HPDE6-E6E7 (cell line): Measurements from ENCODE around the gene MEGF11.

Experiments
- DNase-seq: peaks from one replicate; pipeline ENCODE4 v3.0.0; 2011; ENCODE audit warnings: missing footprints; ENCODE audit errors: extremely low spot score

The MEGF11 gene

GRCh38 chr15:65918357-65918920 is 335.1 kb downstream of the MEGF11 start:
- DNase-seq, result no peak

DNA sequence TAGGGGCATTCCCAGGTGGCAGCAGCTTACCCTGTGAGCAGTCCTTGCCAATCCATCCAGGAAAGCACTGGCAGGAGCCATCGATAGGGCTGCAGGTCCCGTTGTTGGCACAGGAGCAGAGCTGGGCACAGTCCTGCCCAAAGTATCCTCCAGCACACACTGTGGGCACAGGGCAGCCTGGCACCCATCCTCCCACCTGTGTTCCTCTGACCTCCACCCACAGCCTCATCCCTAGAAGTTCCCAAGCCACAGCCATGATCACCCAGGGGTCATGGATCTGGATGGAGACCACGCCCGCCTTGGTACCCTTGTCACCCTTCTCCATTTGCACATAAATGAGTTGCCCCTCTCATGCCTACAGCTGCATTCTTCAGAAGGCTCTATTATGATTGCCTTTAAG is 335.6 kb downstream of the MEGF11 start:
- DNase-seq, result no peak

GRCh38 chr15:65917407-65917756 is 336.2 kb downstream of the MEGF11 start:
- DNase-seq, result no peak

GRCh38 chr15:65916664-65917406 is 336.7 kb downstream of the MEGF11 start:
- DNase-seq, result peak; percentile 52

DNA sequence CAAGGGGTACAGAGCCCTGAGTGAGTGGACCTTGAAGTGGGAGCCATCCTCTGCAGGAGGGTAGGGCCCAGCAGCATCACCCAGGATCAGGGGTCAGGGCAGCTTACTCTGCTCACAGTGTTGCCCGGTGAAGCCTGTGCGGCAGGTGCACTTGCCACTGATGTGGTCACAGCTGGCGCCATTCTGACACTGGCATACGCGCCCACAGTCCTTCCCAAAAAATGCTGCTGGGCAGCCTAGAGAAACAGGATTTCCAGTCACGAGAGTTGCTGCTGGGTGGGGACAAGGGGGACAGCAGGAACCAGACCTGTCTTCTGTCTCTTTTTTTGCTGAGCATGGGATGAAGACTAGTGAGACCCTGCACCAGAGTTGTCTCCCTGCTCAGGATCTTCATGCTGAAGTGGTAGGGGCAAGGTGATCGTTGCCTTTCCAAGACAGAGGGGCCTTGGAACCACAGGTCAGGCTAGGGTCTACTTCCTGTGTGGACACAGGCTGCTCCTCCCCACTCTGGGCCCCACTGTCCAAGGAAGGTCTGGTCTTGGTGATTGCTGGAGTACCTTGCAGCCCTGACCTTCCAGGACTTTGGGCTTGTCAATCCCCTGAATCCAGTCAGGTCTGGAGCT is 337.4 kb downstream of the MEGF11 start:
- no peak for DNase-seq

DNA sequence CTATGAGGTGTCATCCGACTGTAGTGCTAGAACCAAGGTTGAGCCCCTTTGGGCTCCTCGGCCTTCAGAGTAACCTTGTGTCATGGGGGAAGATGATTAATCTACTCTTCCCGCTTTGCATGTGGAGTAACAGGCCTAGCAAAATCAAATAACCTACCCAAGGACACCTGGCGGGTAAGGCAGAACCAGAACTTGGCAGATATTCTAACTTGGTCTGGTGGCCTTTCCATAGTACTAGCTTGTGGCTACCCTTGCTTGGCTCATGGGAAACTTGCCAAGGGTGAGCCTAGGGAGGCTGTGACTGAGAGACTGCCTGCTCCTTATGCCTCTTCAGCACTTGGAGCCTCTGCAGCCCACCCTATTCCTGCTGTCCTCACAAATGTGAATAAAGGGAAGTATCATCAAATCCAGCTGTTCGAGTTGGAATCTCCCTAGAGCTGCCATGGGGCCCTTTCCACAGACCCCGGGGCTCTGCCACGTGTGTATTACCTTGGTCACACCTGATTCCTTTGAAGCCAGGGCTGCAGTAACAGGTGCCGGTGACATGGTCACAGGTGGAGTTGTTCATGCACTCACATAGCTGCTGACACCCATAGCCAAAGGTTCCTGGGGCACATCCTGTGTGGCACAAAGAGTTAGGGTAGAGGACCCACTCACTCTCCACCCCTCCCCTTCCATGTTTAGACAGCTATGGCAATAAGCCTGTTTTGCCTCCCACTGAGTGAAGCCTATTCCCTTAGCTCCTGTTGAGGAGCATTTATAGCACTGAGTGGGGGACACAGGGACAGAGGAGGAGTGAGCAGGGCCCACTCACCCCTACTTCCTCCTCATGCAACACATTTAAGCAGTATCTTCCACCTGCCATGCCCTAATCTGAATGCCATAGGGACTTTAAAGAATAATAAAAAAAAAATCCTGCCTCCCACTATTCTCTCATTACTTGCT is 338.3 kb downstream of the MEGF11 start:
- no peak for DNase-seq

DNA sequence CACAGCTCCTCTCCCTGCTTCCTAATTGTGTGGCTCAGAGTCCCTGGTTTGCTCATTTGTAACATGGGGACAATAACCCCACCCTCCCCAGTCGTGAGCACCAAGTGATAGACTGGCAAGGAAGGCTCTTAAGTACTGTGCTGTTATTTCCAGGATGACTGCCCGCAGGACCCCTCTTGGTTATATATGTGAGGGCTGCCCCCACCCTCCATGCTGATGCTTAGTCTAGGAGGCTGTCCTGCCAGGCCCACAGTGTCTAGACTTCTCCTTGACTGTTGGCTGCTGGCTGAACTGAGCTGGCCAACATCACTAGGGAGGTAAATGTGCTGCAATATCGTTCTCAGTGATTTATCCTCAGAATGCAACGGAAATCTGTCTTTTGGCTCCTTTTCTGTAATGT is 339.2 kb downstream of the MEGF11 start:
- DNase-seq, result no peak

- no peak for DNase-seq
Measured at GRCh38 chr15:65913631-65914199, 339.8 kb downstream of the MEGF11 start.

DNA sequence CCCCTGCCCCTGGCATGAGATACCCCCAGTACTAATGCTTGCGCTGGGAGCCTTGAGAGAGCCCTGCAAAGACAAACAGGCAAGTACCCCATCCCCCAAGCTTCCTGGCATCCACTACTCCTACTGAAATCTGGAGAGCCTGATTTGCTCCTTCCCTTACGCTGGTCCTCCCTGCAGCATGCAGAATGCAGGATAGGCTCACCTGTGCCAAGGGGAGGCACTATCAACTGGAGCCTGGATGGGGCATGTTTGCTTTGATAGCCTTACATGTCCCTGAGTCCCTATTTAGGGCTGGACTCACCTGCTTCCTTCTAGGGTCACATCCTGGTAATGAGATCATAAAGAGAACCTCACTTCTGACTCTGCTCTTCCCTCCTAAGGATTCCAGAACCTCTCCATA is 341.3 kb downstream of the MEGF11 start:
- DNase-seq, result no peak

DNA sequence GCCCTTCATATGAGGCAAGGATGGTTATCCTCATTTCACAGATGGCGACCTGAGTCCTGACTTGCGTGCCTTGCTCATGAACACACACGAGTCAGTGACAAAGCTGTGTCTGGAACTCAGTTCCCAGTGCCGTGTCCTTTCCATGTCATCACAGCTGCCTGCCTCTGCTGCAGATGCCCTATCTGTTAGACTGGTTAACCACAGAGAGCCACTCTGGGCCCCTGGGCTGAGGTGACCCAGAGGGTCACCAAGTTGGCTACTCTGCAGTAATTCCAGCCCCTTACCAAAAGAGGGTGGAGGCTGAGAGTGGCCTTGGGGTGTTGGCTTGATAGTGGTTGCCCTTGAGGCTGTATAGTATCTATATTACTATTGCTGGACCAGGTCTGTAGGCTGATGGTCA is 343.2 kb downstream of the MEGF11 start:
- DNase-seq, result no peak

DNA sequence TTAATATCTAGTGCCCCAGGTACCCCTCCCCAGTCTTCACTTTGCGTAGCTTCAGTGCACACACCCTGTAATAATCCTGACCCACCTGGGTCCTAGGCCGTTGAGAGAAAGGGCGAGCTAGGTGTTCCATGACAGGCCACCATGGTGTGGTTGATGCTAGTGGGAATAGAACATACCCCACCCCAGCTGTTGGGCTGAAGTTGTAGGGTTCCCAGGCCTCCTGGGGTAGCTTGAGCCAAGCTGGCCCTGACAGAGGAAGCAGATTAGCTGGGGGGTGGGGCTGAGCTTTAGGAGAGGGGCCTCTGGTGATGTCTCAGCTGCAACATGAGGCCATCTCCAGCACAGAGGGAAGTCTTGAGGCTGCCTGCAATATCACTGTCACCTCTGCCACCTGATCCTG is 343.7 kb downstream of the MEGF11 start:
- DNase-seq, result no peak

DNA sequence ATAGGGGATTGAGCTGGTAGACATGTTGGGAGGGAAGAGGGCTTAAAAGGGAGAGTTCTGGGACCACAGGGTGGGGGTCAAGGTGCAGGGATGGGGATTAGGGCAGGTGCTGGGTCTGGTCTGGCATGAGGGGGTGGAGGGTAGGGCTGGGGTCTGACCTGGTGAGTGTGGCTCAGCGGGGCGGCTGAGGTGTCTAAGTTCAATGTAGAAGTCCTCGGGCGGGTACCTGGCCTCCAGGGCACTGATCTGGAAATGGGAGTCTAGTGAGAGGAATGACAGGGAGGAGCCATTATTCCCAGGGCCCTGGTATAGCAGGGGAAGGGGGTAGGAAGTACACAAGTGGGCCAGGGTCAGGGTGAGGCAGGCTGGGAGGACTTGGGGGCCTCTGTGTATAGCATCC is 344.7 kb downstream of the MEGF11 start:
- DNase-seq, result no peak

DNA sequence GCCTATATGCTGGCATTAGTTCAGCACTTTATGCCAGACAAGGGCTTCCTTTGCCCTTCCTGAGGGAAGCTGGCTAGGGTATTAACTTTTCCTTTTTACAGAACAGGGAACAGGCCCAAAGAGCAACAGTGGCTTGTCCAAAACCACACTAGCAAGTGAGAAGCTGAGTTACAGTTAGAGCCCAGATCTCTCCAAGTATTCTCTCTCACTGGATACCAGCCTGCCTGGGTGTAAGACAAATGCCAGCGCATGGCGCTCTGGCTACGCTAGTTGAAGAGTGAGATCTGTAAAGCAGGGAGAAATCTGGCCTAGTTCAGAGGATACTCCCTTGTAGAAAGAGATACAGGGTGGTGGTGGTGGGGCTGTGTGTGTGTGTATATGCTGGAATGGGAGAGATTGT is 345.9 kb downstream of the MEGF11 start:
- DNase-seq, result no peak

DNA sequence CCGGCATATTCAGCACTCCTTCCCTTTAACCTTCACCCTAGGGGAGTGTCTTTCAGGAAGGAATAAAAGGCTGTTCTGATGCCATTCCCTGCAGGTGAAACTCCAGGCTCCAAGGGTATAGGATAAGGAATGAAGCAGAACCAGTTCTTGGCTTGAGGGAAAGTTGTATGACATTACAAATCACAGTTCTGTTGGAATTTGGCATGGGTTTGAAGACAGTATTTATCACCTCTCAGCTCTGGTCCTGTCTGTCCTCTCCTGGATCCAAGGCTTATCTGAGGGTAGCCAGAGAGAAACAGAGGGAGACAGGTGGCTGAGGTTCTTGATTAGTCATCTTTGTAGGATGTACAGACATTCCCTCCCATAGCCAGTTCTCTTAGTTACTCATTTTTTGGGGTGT is 347.2 kb downstream of the MEGF11 start:
- DNase-seq, result peak; percentile 13

GRCh38 chr15:65904301-65904700 is 349.2 kb downstream of the MEGF11 start:
- no peak for DNase-seq

GRCh38 chr15:65903296-65904073 is 350.1 kb downstream of the MEGF11 start:
- no peak for DNase-seq

DNA sequence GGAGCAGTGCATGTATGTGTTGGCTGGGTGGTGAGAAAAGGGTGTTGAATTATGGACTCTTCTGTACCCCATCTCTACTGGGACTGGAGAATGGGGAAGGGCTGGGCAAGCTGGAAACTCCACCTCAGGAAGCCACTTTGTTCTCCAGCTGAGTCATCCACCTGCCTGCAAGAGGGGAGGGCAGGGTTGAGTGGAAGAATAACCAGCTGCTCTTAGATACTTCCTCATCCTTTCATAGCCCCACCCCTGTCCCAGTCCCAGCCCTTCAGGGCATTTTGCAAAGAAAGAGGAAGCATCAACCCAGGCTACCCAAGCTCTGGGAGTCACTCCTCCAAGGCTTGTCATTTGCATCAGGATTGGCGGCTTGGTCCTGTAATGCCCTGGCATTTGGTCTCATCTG is 351.2 kb downstream of the MEGF11 start:
- peak; percentile 99 for DNase-seq

- DNase-seq, result no peak
Measured at GRCh38 chr15:65901836-65902235, 351.7 kb downstream of the MEGF11 start.

GRCh38 chr15:65901336-65901735 is 352.2 kb downstream of the MEGF11 start:
- DNase-seq, result no peak

GRCh38 chr15:65900488-65900887 is 353.1 kb downstream of the MEGF11 start:
- DNase-seq, result no peak

DNA sequence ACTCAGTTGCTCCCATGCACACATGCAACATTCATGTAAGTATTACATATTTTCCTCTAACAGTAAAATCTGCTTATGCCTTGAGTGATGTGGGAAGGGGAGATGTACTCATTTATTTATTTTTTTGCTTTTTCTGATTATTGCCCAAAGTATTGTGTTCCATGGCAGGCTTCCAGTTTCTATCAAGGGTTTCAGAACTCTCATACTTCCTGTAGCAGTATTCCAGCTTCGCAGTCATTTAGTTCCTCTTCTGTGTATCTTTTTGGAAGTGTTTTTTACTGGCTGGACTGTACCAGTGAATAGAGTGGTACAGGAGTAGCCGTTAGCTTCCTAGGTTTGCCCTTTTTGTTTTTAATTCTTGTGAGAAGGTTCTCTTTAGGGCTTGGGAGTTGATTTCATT is 357.3 kb downstream of the MEGF11 start:
- no peak for DNase-seq
